GM06990 (cell line): ENCODE results near the gene PPDPF.
A peak's percentile ranks its signal among the peaks of the same experiment; 100 is the strongest.

ENCODE experiments used
- DNase-seq: peaks from one replicate; pipeline ENCODE4 v3.0.0-alpha.2; 2011; ENCODE audit not compliant: insufficient read length; ENCODE audit errors: extremely low read depth
- H3K27me3 ChIP-seq: replicated peaks from 2 replicates; pipeline ENCODE4 v1.6.0; 2011; ENCODE audit warnings: low read length; ENCODE audit not compliant: control insufficient read depth, insufficient read depth
- H3K36me3 ChIP-seq: 2 replicates; pipeline ENCODE4 v1.5.1; 2011; ENCODE audit warnings: low read length; ENCODE audit not compliant: control insufficient read depth, insufficient read depth
- H3K4me3 ChIP-seq: replicated peaks from 2 replicates; pipeline ENCODE4 v1.5.1; 2011; ENCODE audit warnings: low read depth, mild to moderate bottlenecking, control low read depth, low read length
- CTCF ChIP-seq: IDR thresholded peaks from 2 replicates; pipeline ENCODE4 v1.5.1; 2011; ENCODE audit warnings: low read length, control low read depth, mild to moderate bottlenecking, inconsistent platforms; ENCODE audit not compliant: insufficient read depth, poor library complexity, severe bottlenecking

The PPDPF gene

GRCh38 chr20:63494420-63495166 lies 26.0 kb upstream of the PPDPF start:
- DNase-seq, result no peak
- Histone ChIP-seq H3K27me3 (no peaks in the 10 kb centered on the region; the same call in 1 of the 2 replicates), H3K4me3 (no peak overlapping the region), H3K36me3 (no peaks in the 10 kb centered on the region)
- TF ChIP-seq CTCF, result no peak

- TF ChIP-seq CTCF, result no peak
- Histone ChIP-seq H3K27me3 (no peaks in the 10 kb centered on the region; the same call in 1 of the 2 replicates), H3K4me3 (no peak overlapping the region), H3K36me3 (no peaks in the 10 kb centered on the region)
- no peak for DNase-seq
Observed at GRCh38 chr20:63495167-63495720, 25.3 kb upstream of the PPDPF start.

GRCh38 chr20:63495741-63496595 lies 24.6 kb upstream of the PPDPF start:
- H3K4me3 ChIP-seq, result peak overlapping the region; percentile 44
- no peaks in the 10 kb centered on the region for H3K36me3 ChIP-seq
- no peak for DNase-seq
- peak; percentile 96 for TF ChIP-seq CTCF
- no peaks in the 10 kb centered on the region; the same call in 1 of the 2 replicates for H3K27me3 ChIP-seq

- Histone ChIP-seq H3K36me3 (no peaks in the 10 kb centered on the region), H3K27me3 (no peaks in the 10 kb centered on the region; the same call in 1 of the 2 replicates), H3K4me3 (no peak overlapping the region; the same call in 1 of the 2 replicates)
- no peak for TF ChIP-seq CTCF
- no peak for DNase-seq
Observed at GRCh38 chr20:63496596-63497120, 23.9 kb upstream of the PPDPF start.

GRCh38 chr20:63497138-63497945 lies 23.2 kb upstream of the PPDPF start:
- no peak for DNase-seq
- Histone ChIP-seq H3K4me3 (0 out of 2 replicates have a peak overlapping the region, but pooled peaks have one; percentile 40), H3K36me3 (no peaks in the 10 kb centered on the region), H3K27me3 (no peaks in the 10 kb centered on the region; the same call in 1 of the 2 replicates)
- TF ChIP-seq CTCF, result no peak
